HCT116 (cell line): ENCODE measurements around the gene ZNF443. TPM values are rescaled to one million over a fixed set of nuclear protein-coding genes. Genes with fewer than 3 reads are reported as not detected.
"Not testable (repeated sequence)": the region's sequence is repeated elsewhere in the genome, so short reads cannot be mapped to it uniquely, and the experiment has no call there.

Source experiments
- ATAC-seq: fragments of 200-7000 bp; cut with Tn5 transposase; 2 replicates; pipeline ENCODE4 v1.9.1; 2020; ENCODE audit warnings: mild to moderate bottlenecking, moderate library complexity
- BruUV-seq: library from RNA; stranded (reverse); fragments of 400-500 nt; replicated peaks from 2 replicates; lab custom pipeline; 2021; lab: Mats Ljungman, UMichigan
- CTCF ChIA-PET: fragments of 300-600 bp; sonication (Branson Sonifier 250); formaldehyde crosslinking; loops from one replicate; lab custom pipeline; 2021; ENCODE audit warnings: antibody characterized with exemption; lab: Charles Lee
- POLR2A ChIA-PET: fragments of 300-600, 350-600 bp; sonication (Branson Sonifier 250); formaldehyde crosslinking; loops from one replicate; lab custom pipeline; 2021; ENCODE audit warnings: antibody characterized with exemption; lab: Charles Lee
- RAD21 ChIA-PET, 2 experiments: fragments of 300-600 bp; sonication (Branson Sonifier 250); formaldehyde crosslinking; loops; one replicate each; lab custom pipeline; 2023; ENCODE audit warnings: low total read pairs in 2 of 2; ENCODE audit not compliant: uncharacterized antibody in 2 of 2, unreplicated experiment in 2 of 2, low non-redundant PET in 1 of 2; lab: Charles Lee
- DNase-seq: peaks from one replicate; pipeline ENCODE4 v3.0.0-alpha.2; 2010; ENCODE audit warnings: low read depth, low spot score
- H2AFZ ChIP-seq: fragments of 200-600 bp; shearing (Covaris generic), sonication (generic); 2 replicates; pipeline ENCODE4 v1.6.1; 2017; ENCODE audit warnings: low read depth, mixed run types, mixed read lengths, antibody characterized with exemption, low read length; ENCODE audit not compliant: poor library complexity, severe bottlenecking
- H3K27ac ChIP-seq: 2 replicates; pipeline ENCODE4 v1.5.1; 2012; ENCODE audit warnings: low read depth, low read length
- H3K27me3 ChIP-seq: fragments of 200-600 bp; sonication (generic); 2 replicates; pipeline ENCODE4 v1.6.1; 2016; ENCODE audit warnings: mixed run types, low read length, mixed read lengths; ENCODE audit not compliant: insufficient read depth
- H3K36me3 ChIP-seq, 2 experiments: fragments of 200-500 bp in 1 of 2; fragments of 200-600 bp in 1 of 2; sonication (Bioruptor generic) in 1 of 2; sonication (generic) in 1 of 2; 2 replicates each; pipeline versions ENCODE4 v1.5.1 to v1.6.1; 2014 to 2016; ENCODE audit warnings: low read length in 2 of 2, inconsistent platforms in 1 of 2, mixed read lengths in 1 of 2, mixed run types in 1 of 2; ENCODE audit not compliant: insufficient read depth in 2 of 2, control insufficient read depth in 1 of 2
- H3K4me1 ChIP-seq, 2 experiments: fragments of 200-600 bp in 1 of 2; sonication (generic) in 1 of 2; 2 replicates each; pipeline versions ENCODE4 v1.5.1 to v1.6.1; 2012 to 2017; ENCODE audit warnings: low read length in 2 of 2, inconsistent platforms in 1 of 2, mild to moderate bottlenecking in 1 of 2, mixed read lengths in 1 of 2, mixed run types in 1 of 2, moderate library complexity in 1 of 2; ENCODE audit not compliant: insufficient read depth in 2 of 2, control insufficient read depth in 1 of 2
- H3K4me2 ChIP-seq: fragments of 200-600 bp; sonication (generic); 2 replicates; pipeline ENCODE4 v1.6.1; 2017; ENCODE audit warnings: mixed run types, low read length, mixed read lengths
- H3K4me3 ChIP-seq, 2 experiments: fragments of 200-600 bp in 1 of 2; sonication (generic) in 1 of 2; replicated peaks in 1 of 2; 2 replicates each; pipeline ENCODE4 v1.5.1; 2011 to 2016; ENCODE audit warnings: low read length in 2 of 2, control low read depth in 1 of 2, low read depth in 1 of 2, mild to moderate bottlenecking in 1 of 2, mixed read lengths in 1 of 2, mixed run types in 1 of 2
- H3K79me2 ChIP-seq: fragments of 200-600 bp; sonication (generic); 2 replicates; pipeline ENCODE4 v1.6.1; 2017; ENCODE audit warnings: mild to moderate bottlenecking, mixed run types, low read length, moderate library complexity, mixed read lengths; ENCODE audit not compliant: insufficient read depth
- H3K9ac ChIP-seq: fragments of 200-600 bp; sonication (generic); 2 replicates; pipeline ENCODE4 v1.6.1; 2016; ENCODE audit warnings: low read length, mixed read lengths
- H3K9me2 ChIP-seq: fragments of 200-600 bp; sonication (generic), shearing (Covaris generic); 2 replicates; pipeline ENCODE4 v1.6.1; 2017; ENCODE audit warnings: mixed run types, mild to moderate bottlenecking, moderate library complexity; ENCODE audit not compliant: insufficient read depth
- H3K9me3 ChIP-seq, 2 experiments: fragments of 200-500 bp in 1 of 2; fragments of 200-600 bp in 1 of 2; sonication (Bioruptor generic) in 1 of 2; sonication (generic) in 1 of 2; 2 replicates each; pipeline ENCODE4 v1.6.1; 2014 to 2017; ENCODE audit warnings: low read length in 2 of 2, mixed read lengths in 2 of 2, inconsistent platforms in 1 of 2, low read depth in 1 of 2, mild to moderate bottlenecking in 1 of 2, mixed run types in 1 of 2, moderate library complexity in 1 of 2; ENCODE audit not compliant: control insufficient read depth in 1 of 2, insufficient read depth in 1 of 2
- H4K20me1 ChIP-seq: fragments of 200-600 bp; sonication (generic), shearing (Covaris generic); 2 replicates; pipeline ENCODE4 v1.6.1; 2017; ENCODE audit warnings: mixed run types, mild to moderate bottlenecking, moderate library complexity; ENCODE audit not compliant: insufficient read depth
- intact Hi-C: fragments of 100-400 bp; cut with micrococcal nuclease; formaldehyde crosslinking; loops from 2 replicates; pipeline ENCODE4 v1.10.0; 2022
- total RNA-seq: library from RNA; stranded (reverse); gene quantifications from one replicate; pipeline ENCODE4 v1.2.1, GENCODE V29; 2021; ENCODE audit not compliant: unreplicated experiment

ZNF443 gene
- total RNA-seq, 1 experiment from 2014 or later = 2.9 TPM

DNA sequence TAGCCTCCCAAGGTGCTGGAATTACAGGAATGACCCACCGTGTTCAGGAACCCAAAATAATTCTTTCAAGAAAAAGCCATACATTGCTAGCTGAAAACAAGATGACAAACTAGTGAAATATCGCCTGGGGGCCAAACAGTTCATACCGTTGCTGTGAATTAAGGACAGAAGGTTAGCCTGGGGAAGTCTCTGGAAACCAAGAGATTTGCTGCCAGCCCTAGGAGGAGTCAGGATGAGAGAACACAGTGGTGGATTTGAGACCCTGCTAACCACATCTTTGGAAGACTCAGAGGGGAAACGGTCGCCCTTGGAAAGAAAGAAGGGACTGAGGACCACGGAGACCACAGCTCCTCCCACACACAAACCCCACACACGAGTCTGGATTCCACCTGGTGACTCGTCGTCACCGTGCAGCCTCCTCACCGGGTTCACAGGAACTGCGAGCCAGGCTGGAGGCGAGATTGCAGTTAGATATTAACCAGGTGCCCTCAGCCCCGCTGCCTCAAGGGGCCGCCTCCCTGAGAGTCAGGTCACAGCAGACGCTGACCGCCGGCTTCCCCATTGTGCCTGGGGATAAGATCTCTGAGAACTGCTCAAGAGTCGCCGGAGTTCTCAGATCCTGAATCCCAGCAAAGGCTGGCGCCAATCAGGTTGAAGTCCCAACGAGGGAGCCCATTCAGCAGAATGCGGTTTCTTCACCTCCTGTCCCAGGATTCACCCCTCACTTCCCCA is 40.8 kb downstream of the ZNF443 start:
- Histone ChIP-seq H3K4me2 (peak overlapping the region; percentile 88), H3K27ac (peak overlapping the region; percentile 76), H3K4me3 (peak overlapping the region; percentile 72 to 82), H3K9ac (peak overlapping the region; percentile 78)
- ATAC-seq (peak; percentile 43), DNase-seq (peak; percentile 16)
- TSS peak; percentile 42 for BruUV-seq
- H3K9me2 ChIP-seq, H4K20me1 ChIP-seq, RAD21 ChIA-PET, H3K79me2 ChIP-seq, H3K27me3 ChIP-seq, CTCF ChIA-PET, POLR2A ChIA-PET, H3K36me3 ChIP-seq, H2AFZ ChIP-seq, H3K9me3 ChIP-seq, H3K4me1 ChIP-seq: not testable (repeated sequence)
- intact Hi-C loops = loop anchor here (2.0 to 5.0 kb wide), 4 partner anchors 42 to 661 kb away; partner anchors contain the start of genes ZNF44, ZNF443, ZNF490 and ZNF791

DNA sequence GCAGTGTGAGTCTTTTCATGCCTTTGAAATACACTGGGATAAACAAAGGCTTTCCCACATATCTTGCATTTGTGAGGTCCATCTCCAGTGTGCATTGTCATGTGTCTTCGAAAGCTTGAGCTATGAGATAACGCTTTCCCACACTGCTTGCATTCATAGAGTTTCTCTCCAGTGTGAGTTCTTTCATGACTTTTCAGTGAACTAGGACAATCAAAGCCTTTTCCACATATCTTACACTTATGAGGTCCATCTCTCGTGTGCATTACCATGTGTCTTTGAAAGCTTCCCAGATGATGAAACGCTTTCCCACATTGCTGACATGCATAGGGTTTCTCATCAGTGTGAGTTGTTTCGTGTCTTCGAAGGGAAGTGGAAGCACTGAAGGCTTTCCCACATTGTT is 49.7 kb downstream of the ZNF443 start:
- H4K20me1 ChIP-seq, intact Hi-C loops, H3K9me2 ChIP-seq, H3K4me3 ChIP-seq, RAD21 ChIA-PET, POLR2A ChIA-PET, H3K4me1 ChIP-seq, H3K79me2 ChIP-seq, DNase-seq, H3K4me2 ChIP-seq, H3K9ac ChIP-seq, H3K9me3 ChIP-seq, ATAC-seq, H3K27ac ChIP-seq, BruUV-seq, H3K27me3 ChIP-seq, CTCF ChIA-PET, H2AFZ ChIP-seq: not testable (repeated sequence)
- H3K36me3 ChIP-seq = peaks cover 0 to 17% of the 10 kb centered on the region in 2 experiments; a peak in 3 of 4 replicates

DNA sequence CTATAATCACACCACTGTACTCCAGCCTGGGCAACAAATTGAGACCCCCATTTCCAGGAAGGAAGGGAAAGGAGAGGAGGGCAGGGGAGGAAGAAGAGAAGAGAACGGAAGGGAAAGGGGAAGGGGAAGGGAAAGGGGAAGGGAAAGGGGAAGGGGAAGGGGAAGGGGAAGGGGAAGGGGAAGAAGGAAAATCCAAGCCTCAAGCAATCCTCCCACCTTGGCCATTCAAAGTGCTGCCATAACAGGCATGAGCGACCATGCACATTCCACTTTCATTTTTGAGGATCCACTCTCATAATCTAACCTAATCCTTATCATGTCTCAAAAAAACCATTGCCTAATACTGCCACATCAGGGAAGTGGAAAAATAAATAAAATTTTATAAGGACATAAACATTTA is 54.5 kb downstream of the ZNF443 start:
- H3K79me2 ChIP-seq, POLR2A ChIA-PET, RAD21 ChIA-PET, ATAC-seq, DNase-seq, intact Hi-C loops, H2AFZ ChIP-seq, H4K20me1 ChIP-seq, H3K27ac ChIP-seq, H3K4me3 ChIP-seq, H3K9ac ChIP-seq, H3K4me2 ChIP-seq, CTCF ChIA-PET, H3K4me1 ChIP-seq, BruUV-seq, H3K27me3 ChIP-seq, H3K9me2 ChIP-seq, H3K36me3 ChIP-seq, H3K9me3 ChIP-seq: not testable (repeated sequence)
